ENCODE measurements around the gene MRPL41.
A peak's percentile ranks its signal among the peaks of the same experiment; 100 is the strongest.
"Not testable (repeated sequence)": the region's sequence is repeated elsewhere in the genome, so short reads cannot be mapped to it uniquely, and the experiment has no call there.

The MRPL41 gene

DNA sequence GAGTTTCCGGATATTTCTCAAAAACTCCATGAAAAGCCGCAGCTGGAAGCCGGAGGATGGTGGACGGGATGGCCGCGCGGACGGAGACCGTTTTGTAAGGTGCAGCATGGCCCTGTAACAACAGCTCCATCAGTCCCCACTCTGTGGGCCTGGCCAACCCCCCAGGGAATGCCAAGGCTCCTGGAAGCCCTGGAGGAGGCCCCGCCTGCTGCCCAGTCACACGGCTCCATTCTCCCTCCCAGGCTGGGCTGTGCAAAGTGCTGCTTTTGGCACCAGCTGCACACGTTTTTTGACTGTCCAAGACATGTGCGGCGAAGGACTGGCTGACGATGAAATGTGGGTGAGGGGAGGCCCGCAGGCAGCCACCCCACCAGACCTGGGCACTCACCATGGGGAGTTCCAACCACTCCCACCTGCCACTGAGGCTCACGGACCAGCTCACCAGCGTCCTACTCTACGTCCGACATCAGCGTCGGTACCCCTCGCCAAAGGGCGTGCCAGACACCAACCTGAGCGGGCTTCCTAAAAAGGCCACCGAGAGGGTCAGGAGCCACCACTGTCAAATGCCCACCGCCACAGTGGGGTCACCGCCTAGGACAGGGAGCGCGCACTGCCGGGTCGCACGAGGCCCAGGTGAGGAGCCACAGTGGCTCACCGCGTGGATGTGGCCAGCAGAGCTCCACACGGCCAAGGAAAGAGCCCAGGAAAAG is 28.8 kb upstream of the MRPL41 start:
- no peak for DNase-seq

DNA sequence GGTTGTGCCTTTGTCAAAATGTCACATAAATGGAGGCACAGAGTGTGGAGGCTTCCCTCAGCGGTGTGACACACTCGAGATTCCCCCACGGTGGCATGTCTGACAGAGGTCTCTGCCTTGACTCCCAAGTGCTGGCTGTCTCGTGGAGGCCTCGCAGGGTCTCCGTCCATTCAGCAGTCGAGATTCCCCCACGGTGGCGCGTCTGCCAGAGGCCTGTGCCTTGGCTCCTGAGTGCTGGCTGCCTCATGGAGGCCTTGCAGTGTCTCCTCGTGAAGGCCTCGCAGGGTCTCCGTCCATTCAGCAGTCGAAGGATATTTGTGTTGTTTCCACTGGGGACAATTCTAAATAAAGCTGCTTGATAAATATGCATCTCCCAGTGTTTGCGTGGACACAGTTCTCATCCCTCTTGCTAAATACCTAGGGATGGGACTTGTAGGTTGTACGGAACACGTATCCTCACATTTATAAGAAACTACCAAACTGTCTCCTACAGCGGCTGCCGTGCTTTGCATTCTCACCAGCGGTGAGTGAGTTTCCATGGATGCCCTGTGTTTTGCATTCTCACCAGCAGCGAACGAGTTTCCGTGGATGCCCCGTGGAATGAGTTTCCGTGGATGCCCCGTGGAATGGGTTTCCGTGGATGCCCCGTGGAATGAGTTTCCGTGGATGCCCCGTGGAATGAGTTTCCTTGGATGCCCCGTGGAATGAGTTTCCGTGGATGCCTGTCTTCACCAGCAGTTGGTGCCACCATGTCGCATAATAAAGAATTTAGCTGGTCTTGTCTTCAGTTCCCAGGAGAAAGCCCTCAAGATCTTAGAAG is 27.3 kb upstream of the MRPL41 start:
- no peak for DNase-seq

DNA sequence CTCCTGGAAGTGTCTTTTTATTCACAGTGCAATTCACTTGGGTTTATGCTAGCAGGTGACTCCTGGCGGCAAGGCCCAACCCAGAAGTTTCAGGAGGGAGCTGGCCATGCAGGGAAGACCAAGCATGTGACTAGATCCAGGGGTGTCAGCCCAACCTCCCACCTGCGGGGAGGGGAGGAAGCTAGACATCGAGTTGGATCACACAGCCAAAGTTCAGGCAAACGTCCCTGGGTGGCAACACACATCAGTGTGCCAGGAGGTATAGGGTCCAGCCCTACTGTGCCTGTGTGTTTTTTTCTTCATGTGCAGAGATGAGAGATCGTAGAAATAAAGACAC is 26.7 kb upstream of the MRPL41 start:
- no peak for DNase-seq

- DNase-seq: no peak
These were observed 21.3 kb upstream of the MRPL41 start for GRCh38 chr9:137530331-137530730.

GRCh38 chr9:137531099-137531765 is 20.4 kb upstream of the MRPL41 start:
- DNase-seq: no peak

GRCh38 chr9:137532891-137533468 is 18.7 kb upstream of the MRPL41 start:
- DNase-seq: not testable (repeated sequence)

DNA sequence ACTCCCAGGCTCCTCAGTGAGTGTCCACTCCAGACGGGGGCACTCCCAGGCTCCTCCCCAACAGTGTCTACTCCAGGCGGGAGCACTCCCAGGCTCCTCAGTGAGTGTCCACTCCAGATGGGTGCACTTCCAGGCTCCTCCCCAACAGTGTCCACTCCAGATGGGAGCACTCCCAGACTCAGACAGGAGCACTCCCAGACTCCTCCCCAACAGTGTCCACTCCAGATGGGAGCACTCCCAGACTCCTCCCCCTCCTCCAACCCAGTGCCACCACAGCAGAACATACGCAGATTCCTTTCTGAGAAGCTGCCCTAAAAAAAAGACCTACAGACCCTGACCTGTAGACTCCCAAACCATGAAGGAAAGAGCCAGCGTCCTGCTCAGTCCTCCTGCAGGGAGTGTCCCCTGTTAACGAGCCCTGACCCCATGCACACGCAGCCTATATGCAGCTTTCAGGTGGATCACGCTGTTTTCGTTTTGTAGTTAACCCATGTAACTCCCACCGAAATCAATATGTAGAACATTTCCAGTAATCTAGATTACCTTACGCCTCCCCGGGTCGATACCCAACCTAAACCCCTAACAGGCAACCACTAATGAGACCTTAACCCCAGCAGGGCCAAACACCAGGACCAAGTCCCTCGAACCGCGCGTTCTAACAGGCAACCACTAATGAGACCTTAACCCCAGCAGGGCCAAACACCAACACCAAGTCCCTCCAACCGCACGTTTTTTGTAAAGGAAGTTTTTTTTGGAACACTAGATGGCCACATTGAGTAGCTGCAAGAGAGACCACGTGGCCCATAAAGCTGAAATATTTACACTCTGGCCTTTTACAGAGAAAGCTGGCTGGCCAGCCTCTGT is 17.2 kb upstream of the MRPL41 start:
- DNase-seq: peak; percentile 53

DNA sequence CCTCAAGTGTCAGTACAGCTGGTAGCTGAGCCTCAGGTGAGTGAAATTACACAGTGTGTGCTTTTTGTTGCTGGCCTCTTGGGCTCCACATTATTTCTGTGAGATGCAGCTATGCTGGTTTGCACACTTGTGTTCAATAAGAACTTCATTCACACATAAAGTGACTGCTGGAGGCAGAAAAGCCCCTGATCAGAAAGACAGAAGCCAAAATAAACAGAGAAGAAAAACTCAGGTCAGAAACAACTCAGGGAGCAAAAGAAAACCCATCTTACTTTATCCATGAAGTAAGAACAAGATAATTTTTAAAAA is 16.6 kb upstream of the MRPL41 start:
- no peak for DNase-seq

- peak; percentile 10 for DNase-seq
These were observed 15.0 kb upstream of the MRPL41 start for GRCh38 chr9:137536594-137537131.

GRCh38 chr9:137538058-137538457 is 13.6 kb upstream of the MRPL41 start:
- no peak for DNase-seq

DNA sequence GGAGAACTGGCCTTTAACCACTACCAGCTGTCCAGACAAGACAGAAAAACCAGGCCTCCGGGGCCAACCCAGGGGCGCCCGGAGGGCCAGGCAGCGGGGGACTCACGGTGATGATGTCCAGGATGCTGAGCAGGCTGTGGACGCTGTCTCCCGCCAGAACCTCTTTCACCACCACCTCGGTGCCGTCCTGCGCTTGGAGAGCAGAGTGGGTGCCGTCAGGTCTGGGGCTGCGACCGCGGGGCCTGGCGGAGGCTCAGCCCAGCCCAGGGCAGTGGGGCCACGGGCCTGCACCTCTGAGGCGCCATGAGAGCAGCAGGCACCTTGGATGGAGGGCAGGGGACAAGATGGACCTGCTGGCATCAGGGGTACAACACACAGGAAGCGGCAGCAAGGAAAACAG is 11.1 kb upstream of the MRPL41 start:
- DNase-seq: no peak

GRCh38 chr9:137542486-137542885 is 9.2 kb upstream of the MRPL41 start:
- DNase-seq: no peak

DNA sequence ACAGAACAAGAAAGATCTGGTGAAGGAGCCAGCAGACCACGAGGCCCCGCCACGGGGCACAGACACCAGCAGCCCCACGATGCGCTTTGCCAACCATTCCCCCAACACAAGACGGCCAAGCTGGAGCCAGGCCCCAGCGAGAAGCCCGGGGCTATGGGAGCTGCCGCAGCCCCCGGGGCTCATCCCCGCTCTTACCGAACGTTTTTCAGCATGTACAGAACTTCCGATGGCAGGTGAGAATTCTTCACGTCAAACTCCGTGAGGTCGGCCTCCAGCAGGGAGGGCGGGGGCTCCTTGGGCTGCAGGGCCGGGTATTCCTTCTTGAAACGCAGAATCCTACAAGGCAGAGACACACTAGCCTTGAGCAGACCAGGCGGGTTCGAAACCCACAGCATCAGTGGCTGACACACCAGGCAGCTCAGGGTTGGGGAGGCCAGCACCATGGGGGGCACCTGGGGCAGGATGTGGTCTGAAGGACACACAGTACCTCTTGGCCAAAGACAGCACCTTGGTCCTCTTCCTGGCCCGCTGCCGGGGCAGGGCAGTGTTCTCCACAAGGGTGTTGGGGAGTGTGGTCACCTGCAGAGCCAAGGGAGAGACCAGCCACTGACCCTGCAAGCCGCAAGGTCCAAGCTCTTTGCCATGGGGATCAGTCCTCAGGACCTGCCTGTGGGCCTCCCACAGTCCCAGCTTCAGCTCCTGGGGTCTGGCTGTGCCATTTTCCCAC is 8.3 kb upstream of the MRPL41 start:
- no peak for DNase-seq

- DNase-seq: no peak
These were observed 7.4 kb upstream of the MRPL41 start for GRCh38 chr9:137544176-137544760.

- no peak for DNase-seq
These were observed 6.6 kb upstream of the MRPL41 start for GRCh38 chr9:137545123-137545522.

GRCh38 chr9:137547687-137548543 is 3.8 kb upstream of the MRPL41 start:
- DNase-seq: no peak

- DNase-seq: peak; percentile 32
These were observed 1.5 kb upstream of the MRPL41 start, which contains the start of gene PNPLA7 for GRCh38 chr9:137550231-137550621. Gene PNPLA7 (minus strand): TSS chr9:137550402. CDS start chr9:137550197, 205 bp downstream.

- DNase-seq: not testable (repeated sequence)
These were observed 768 bp upstream of the MRPL41 start for GRCh38 chr9:137550958-137551263.

DNA sequence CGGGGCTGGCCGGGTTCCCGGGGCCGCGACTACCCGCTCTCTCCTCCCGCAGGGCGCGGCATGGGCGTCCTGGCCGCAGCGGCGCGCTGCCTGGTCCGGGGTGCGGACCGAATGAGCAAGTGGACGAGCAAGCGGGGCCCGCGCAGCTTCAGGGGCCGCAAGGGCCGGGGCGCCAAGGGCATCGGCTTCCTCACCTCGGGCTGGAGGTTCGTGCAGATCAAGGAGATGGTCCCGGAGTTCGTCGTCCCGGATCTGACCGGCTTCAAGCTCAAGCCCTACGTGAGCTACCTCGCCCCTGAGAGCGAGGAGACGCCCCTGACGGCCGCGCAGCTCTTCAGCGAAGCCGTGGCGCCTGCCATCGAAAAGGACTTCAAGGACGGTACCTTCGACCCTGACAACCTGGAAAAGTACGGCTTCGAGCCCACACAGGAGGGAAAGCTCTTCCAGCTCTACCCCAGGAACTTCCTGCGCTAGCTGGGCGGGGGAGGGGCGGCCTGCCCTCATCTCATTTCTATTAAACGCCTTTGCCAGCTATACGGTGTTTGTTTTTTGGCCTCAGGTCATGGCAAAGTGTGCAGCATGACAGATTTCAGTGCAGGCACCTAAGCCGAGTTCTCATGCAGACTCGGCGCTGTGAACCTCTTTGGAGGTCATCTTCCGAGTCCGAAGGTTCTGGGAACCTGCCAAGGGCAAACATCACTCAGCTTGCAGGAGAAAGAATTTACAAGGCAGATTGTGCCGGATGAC is 516 bp downstream of the MRPL41 start:
- no peak for DNase-seq

DNA sequence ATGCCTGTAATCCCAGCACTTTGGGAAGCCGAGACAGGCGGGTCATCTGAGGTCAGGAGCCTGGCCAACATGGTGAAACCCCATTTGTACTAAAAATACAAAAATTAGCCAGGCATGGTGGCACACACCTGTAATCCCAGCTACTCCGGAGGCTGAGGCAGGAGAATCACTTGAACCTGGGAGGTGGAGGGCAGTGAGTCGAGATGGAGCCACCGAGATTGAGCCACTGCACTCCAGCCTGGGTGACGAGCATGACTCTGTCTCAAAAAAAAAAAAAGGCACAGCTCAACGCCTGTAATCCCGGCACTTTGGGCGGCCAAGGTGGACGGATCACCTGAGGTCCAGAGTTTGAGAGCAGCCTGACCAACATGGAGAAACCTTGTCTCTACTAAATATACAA is 2.0 kb downstream of the MRPL41 start:
- DNase-seq: not testable (repeated sequence)
